Parietal lobe (tissue), 1 donor: Measurements from ENCODE around the gene PRIMA1. TPM values are rescaled to one million over a fixed set of nuclear protein-coding genes. Genes with fewer than 3 reads are reported as not detected.

Experiments used
- total RNA-seq: library from RNA; depleted of rRNA; stranded (reverse); fragments of >200 nt; gene quantifications from one replicate; pipeline ENCODE4 v1.2.3, GENCODE V29; 2014

The PRIMA1 gene
- total RNA-seq = not detected

GRCh38 chr14:93788293-93788542, at the start of gene PRIMA1:
TSS of gene PRIMA1 (minus strand) at chr14:93788485. CDS start at chr14:93787718, 767 bp downstream.

Other genes with a start within 250 kb of the PRIMA1 start
- 1.6 TPM for gene FAM181A, start 138.9 kb upstream of the PRIMA1 start, total RNA-seq
- not detected for gene ASB2, start 188.1 kb upstream of the PRIMA1 start, total RNA-seq
- gene CCDC197, start 208.8 kb upstream of the PRIMA1 start, total RNA-seq = not detected
- 5.6 TPM for gene OTUB2, start 237.9 kb upstream of the PRIMA1 start, total RNA-seq